ENCODE measurements around the gene EFNB2.

- TF ChIP-seq CTCF (IDR thresholded peaks at IDR 0.05): no peak
- TF ChIP-seq POLR2A (IDR thresholded peaks at IDR 0.05): no peak
Measured at GRCh38 chr13:106494936-106495335, 40.5 kb downstream of the EFNB2 start.

All from sigmoid colon (tissue), 3 donors.